DLD1 (cell line): ENCODE data around the gene MYH9.
"Not testable (repeated sequence)": the region's sequence is repeated elsewhere in the genome, so short reads cannot be mapped to it uniquely, and the experiment has no call there.

Source experiments
- in situ Hi-C: cut with HindIII; loops from 2 replicates; pipeline ENCODE4 v1.10.0; 2017; ENCODE audit warnings: low sequenced_read_pairs

Gene MYH9

DNA sequence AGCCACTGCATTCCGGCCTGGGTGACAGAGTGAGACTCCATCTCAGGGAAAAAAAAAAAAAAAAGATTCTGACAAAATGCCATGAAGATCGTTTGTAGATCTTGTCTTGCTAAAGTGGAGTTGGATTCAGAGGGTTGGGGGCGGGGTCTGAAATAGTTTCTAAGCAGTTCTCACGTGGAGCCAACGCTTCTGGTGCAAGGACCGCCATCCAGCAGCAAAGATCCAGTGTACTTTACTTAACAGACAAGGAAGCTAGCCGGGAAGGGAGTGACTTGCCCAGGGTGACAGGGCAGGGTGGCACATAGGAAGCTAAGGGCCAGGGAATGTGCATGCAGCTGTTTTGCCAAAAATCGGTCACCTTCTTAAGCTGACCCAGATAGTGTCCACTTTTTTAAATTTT lies 107.4 kb downstream of the MYH9 start:
- in situ Hi-C loops = no loop called here

DNA sequence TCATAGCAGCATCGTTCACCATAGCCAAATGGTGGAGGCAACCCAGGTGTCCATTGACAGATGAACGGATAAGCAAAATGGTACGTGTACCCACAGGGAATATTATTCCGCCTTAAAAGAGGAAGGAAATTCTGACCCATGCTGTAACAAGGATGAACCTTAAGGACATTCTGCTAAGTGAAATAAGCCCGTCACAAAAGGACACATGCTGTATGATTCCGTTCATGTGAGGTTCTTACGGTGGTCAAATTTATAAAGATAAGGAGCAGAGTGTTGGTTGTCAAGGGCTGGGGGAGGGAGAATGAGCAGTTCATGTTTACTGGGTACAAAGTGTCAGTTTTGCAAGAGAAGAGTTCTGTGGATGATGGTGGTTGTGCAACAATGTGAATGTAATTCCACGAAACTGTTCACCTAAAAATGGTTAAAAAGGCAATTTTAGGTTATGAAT lies 108.5 kb downstream of the MYH9 start:
- in situ Hi-C loops = no loop called here

DNA sequence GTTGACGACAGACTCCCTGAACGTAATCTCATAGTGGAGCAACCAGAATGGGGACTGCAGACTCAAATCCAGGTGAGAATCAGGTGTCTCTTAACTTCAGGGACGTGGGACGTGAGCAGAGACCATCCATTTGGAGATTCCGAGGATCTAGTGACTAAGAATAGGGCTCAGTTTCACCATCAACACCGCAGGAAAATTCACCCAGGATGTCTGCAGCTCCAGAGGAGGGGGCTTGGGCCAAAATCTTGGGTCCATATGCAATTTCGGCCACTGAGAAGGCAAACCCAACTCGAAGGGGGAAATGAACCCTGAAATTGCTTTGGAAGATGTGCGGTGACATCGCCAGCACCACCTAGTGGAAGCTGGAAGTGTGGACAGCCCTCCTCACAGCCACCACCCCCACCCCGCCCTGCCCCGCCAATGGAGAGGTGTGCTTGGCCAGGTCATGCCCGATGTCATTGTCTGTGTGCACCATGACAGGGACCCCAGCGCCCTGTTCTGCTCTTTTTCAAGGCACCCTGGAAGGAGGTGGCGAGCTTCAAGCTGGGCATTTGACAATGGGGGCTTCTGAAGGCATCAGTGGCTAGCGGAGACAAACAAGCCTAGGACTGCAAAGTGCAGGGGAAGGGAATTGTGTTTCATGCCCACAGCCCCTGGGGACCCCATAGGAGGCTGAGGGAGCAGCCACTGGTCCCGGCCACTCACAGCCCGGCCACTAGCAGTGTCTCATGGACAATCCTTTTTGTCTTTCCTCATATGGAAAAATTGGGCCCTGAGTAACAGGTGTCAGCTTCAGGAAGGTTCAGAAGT lies 110.1 kb downstream of the MYH9 start:
- in situ Hi-C loops = no loop called here

DNA sequence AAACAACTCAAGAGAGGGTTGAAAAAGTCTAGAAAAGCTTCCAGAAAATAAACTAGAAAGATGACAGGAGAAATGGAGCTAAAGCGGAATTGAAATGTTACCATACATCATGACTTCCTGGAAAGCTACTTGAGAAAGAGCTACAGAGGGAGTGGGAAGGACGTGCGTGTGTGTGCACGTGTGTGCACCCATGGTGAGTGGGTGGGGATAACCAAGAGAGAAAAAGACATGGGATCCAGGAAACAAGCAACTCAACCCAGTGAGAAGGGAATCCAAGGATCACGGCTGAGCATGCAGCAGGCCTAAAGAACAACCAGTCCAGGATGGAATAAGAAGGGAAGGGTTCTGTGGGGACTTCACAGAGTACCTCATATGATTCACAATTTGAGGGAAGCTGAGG lies 113.2 kb downstream of the MYH9 start:
- in situ Hi-C loops = no loop called here

DNA sequence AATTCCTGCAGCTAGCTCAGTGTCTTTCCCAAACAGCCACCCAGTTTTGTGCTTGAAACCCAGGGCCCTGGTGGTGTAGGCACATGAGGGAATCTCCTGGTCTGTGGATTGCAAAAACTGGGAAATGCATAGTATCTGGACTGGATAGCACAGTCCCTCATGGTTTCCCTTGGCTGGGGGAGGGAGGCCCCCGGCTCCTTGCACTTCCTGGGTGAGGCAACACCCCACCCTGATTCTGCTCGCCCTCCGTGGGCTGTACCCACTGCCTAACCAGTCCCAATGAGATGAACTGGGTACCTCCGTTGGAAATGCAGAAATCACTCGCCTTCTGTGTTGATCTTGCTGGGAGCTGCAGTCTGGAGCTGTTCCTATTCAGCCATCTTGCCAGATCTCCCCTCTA lies 115.8 kb downstream of the MYH9 start:
- in situ Hi-C loops = not testable (repeated sequence)

DNA sequence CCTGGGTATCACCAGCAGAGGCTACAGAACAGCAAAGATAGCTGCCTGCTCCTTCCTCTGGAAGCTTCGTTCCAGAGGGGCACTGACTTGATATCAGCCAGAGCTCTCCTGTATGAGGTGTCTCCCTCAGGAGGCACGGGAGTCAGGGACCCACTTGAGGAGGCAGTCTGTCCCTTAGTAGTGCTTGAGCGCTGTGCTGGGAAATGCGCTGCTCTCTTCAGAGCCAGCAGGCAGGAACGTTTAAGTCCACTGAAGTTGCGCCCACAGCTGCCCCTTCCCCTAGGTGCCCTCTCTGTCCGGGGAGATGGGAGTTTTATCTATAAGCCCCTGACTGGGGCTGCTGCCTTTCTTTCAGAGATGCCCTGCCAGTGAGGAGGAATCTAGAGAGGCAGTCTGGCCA lies 116.5 kb downstream of the MYH9 start:
- in situ Hi-C loops = not testable (repeated sequence)

DNA sequence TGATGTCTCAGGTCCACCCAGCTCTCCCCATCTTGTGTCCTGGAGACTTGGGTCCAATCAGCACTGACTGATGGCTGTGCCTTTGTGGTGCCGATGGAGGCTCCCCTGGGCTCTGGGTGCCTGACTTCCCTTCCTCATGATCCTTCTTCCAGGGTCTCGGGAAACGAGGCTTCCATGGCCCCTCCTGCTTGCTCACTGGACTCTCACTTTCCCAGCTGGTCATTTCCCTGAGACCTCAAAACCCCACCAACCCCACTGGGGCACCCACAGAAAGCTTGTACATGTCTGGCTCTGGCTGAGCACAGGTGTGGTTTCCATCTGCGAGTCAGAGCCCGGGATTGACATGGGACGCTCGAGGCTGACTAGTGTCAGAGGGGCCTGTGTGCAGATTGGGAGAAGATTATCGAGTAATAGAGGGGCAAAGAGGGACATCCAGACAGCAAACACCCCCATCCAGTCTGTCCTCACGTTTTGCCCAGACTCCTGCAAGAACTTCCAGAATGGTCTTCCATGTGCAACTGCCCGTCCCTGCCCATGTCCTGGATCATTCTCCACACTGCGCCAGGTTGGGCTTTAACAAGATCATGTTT lies 119.8 kb downstream of the MYH9 start:
- in situ Hi-C loops = no loop called here

DNA sequence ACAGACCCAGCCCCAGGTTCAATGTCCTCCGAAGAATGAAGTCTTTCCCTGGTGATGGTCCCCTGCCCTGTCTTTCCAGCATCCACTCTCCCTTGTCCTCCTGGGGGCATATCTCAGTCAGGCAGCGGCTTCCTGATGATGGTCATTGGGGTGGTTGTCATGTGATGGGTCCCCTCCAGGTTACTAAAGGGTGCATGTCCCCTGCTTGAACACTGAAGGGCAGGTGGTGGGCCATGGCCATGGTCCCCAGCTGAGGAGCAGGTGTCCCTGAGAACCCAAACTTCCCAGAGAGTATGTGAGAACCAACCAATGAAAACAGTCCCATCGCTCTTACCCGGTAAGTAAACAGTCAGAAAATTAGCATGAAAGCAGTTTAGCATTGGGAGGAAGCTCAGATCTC lies 120.7 kb downstream of the MYH9 start:
- in situ Hi-C loops = no loop called here

DNA sequence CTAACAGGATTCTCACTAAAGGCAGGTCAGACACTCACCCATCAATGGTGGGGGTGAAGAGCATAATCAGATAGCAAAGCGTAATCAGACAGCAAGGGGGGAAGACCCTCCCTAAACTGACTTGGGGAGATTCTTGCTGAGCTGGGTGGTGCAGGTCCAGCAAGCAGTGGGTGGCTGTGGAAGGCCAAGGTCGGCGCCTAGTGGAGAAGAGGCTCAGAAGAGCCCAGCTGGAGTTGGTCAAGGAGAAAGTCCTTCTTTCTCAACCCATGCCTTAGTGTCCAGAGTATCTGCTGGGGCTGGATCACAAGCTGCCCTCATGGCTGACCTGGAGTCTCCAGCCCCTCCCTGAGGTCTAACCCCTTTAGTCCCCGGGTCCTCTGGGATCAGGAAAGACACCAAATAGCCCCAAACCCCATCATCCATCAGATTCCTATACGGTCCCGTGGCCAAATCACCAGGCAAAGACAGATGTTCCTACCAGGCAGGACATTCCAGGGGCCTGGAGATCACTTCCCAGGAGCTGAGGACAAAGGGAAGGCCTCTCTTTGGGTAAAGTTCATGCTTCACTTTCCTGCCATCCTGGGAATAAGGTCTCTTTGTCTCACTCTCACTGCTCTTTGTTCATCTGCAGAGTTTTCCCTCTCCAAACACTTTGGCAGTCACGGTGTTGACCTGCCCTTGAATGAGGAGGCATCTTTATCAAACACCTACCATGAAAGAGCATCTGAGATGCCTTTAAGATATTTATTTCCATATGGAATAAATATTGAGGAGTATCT lies 123.7 kb downstream of the MYH9 start:
- in situ Hi-C loops = not testable (repeated sequence)

DNA sequence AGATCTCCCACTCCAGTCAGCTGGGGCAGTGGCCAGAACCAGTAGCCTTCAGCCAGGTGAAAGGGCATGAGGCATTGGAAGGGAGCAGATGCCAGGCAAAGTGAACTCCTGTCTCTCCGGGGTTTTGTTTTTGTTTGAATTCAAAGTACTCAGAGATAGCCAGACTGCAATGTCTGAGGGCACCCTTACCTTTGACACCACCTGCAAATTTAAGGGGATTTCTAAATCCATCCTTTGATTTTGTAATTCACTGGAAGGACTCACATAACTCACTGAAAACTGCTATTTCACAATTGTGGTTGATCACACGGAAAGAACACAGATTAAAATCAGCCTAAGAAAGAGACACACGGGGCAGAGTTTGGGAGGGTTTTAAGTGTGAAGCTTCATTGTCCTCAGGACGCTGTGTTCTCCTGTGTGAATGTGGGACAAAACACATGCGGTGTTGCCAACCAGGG lies 124.5 kb downstream of the MYH9 start:
- in situ Hi-C loops = not testable (repeated sequence)

DNA sequence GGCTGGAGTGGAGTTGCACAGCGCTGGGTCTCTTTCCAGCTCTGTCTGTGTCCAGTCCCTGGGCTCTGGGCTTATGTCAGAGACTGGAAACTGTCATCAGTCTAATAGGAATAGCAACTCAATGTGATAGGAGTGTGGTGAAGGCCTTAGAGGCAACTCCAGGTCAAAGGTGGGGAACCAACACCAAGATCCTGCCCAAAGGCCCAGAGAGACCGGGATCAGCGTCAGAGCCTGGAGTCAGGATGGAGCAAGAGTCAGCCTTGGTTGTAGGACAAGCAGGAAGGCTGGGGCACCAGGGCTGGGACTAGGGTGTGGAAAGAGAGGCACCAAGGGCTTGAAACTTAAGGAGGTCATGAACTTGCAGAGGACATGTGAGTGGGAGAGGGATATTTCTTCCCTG lies 125.5 kb downstream of the MYH9 start:
- in situ Hi-C loops = not testable (repeated sequence)

DNA sequence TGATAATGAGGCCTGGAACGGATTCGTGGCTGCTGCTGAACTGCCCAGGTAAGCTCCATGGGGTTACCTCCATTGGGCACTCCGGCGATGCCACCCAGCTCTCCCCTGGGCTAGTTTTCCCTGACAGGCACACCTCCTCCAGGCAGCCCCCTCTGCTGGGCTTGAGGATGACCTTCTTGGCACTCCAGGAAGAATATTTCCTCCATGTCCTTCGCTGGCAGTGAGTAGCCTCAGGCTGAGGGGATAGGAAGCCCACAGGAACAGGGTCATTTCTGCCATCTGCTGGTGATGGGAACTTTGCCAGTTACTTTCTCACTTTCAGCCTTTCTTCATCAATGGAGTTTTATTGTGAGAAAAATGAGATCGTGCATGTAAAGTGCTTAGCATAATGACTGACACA lies 126.1 kb downstream of the MYH9 start:
- in situ Hi-C loops = not testable (repeated sequence)

DNA sequence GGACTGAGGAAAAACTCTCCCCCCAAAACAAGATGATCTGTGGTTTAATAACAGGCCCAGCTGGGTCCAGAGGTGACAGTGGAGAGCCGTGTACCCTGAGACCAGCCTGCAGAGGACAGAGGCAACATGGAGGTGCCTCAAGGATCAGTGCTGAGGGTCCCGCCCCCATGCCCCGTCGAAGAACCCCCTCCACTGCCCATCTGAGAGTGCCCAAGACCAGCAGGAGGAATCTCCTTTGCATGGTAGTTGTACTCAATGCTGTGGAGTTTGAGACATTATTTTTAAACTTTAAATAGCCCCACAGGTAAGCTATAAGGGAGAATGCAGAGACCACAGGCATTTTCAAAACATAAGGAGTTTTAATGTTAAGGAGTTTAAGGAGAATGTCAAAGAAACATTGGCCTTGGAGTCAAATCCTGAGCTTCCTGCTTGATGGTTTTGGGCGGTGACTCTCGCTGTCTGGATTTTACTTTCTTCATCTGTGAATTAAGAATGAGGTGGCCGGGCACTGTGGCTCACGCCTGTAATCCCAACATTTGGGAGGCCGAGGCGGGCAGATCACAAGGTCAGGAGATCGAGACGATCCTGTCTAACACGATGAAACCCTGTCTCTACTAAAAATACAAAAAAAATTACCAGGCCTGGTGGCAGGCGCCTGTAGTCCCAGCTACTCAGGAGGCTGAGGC lies 128.0 kb downstream of the MYH9 start:
- in situ Hi-C loops = no loop called here

DNA sequence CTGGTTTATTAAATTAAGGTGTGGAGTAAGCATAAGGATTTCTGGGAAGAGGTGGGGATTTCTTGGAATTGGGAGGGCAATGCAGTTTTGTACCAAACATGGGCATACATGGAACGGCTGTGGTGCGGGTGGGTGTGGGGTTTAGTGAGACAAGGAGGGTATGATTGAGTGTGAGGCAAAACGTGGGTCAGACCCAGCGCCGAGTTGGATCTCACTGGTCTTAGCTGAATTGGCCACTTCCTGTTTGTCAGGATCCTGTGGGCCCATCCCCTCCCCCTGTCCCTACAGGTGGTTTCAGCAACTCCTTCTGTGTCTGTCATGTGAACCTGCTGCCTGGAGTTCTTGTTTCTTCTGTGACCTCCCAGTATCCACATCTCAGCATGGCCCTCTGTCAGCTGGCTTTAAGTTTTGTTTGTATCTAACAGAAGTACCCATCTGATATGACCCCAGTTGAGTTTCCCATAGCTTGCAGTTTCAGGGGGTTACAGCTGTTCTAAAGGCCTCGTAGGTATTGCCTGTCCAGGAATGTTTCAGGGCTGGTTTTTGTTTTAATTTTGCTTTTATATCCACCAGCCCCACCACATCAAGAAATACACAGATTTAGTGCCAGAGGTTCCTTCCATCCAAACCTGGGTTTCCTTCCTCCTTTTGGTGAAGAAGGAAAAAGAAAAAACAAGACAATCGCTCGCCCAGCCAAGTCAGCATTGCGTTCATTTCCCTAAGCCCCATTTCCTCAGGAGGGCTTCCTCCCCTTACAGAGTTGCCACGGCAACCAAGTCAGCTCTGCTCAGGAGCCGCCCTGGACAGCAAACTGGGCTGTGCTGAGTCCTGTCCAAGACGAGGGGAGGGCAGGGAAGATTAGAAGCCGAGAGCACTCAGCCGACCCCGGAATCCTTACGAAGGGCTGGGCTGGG lies 128.8 kb downstream of the MYH9 start:
- in situ Hi-C loops = no loop called here

DNA sequence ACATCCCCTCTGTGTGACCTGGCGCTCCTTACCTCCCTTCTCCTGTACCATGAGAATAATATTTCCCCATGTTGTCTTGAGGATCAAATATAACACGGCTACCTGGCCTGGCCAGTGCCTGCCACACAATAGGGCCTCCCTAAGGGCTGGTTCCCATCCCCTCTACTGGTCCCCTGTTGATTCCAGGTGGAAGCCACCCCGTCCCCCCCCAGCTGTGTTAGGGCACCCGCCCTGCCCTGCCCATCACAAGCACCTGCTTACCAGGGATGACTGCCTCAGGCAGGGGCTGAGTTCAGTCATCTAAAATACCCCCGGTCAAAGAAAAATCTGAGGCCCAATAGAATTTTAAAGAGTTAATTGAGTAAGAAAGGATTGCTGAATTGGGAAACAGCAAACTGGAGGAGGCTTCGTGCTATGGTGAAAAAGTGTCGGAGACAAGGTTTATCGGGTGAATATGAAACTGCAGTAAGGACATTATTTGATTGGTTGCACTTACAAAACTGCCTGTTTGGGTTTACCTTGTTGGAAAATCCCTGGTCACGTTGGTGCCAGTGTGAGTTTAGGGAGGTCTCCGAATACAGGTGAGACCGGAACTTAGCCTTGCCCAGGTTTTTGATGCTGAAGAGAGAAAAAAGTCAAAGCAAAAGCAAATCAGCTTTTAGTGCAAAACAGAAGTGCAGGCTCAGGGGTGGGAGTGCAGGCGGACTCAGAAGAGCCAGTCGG lies 129.7 kb downstream of the MYH9 start:
- in situ Hi-C loops = no loop called here

DNA sequence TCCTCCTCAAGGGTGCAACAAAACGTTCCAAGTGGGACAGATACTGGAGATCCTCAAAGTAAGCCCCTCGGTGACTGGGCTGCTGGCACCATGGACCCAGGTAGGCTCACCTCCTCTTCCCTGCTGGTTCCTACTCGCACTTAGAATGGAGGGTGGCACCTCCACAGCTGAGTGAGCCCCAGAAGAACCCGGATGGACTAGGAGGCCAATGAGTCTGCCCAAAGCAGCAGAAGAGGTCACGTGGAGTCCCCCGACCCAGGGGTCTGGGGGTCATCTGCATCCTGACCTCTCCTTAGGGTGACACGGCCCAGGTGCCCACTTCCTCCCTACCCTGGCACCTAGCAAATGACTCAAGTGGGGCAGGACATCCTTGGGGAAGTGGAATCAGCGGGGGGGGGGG lies 130.5 kb downstream of the MYH9 start:
- in situ Hi-C loops = no loop called here

DNA sequence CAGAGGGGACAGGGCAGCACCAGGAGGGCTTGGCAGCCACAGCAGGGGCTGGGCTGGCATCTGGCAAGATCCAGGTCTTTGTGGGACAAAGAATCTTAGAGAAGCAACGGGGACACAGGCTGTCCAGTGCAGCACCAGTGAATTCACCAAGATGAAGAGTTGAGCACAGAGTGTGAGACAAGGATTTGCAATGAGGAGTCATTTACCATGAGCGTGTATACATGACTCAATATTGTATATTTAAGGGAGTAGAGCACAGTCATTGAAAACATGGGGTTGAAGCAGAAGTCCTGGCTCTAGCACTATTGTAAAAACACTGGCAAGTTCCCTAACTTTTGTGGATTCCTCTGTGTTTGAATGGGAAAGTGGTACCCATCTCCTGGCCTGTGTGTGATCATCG lies 131.3 kb downstream of the MYH9 start:
- in situ Hi-C loops = no loop called here

DNA sequence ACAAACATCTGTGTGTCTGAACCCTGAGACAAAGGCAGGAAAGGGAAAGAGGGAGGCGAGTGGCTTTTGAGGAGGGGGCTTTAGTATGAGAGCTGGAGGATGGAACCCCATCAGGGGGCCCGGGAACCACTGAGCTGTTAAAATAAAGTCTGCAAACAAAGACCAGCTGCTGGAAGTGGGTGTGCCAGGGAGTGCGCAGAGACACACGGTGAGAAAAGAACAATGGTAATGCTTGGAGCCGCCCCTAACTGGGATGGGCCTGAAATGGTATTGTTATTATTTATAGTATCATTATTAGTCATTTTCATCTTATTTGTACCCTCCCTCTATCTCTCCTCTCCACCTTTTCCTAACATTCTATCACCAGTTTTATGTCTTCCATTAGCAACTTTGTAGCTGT lies 132.2 kb downstream of the MYH9 start:
- in situ Hi-C loops = not testable (repeated sequence)
